ENCODE data around the gene FYN. TPM values are rescaled to one million over a fixed set of nuclear protein-coding genes. Genes with fewer than 3 reads are reported as not detected.

Gene FYN
- total RNA-seq, 1 donor from 2014 or later: 474 TPM

DNA sequence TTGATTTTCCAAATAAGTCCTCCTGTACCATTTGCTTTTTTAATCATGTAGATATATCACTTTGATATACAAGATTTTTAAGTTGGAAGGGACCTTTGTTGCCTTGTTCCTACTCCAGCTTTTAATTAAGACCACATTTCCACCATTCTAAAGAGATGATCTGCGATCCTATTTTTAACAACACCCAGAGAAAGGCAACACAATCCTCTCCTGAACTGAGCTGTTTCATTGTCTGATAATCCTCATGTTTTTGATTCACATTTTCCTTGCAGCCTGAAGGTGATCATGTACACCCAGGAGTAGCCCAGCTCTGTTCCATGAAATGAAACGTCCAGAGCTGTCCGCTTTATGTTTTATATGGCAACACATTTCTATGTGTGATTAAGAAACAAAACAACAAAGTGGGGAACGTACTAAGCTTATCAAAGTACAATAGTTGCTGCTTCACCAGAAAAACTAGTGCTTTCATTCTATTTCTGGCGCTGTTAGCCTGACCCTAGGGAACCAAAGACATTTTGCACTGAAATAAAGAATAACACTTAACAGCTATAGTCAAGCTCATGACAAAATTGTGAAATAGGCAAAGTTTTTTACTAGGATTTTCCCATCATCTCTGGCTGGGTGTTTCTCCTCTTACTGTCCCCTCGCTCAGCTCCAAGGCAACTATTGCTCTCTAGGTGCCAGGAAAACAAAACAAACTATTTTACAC lies 245.0 kb downstream of the FYN start:
- Mint-ChIP-seq H3K36me3 (ENCODE audit: low read depth, unreplicated experiment) (peaks cover 3% of the 10 kb centered on the region), H3K27me3 (ENCODE audit: unreplicated experiment) (peaks cover 4% of the 10 kb centered on the region), H3K4me3 (ENCODE audit: unreplicated experiment) (no peak overlapping the region), H3K9me3 (ENCODE audit: unreplicated experiment) (no peaks in the 10 kb centered on the region), H3K4me1 (ENCODE audit: unreplicated experiment) (peaks cover 12% of the 10 kb centered on the region), H3K27ac (ENCODE audit: unreplicated experiment) (no peak overlapping the region)
- no peak for TF ChIP-seq CTCF (IDR thresholded peaks at IDR 0.05; ENCODE audit: unreplicated experiment)
- no peak for DNase-seq (ENCODE audit: low spot score)

GRCh38 chr6:111626441-111626840 lies 246.8 kb downstream of the FYN start:
- H3K4me3 Mint-ChIP-seq (ENCODE audit: unreplicated experiment): no peak overlapping the region
- TF ChIP-seq CTCF (IDR thresholded peaks at IDR 0.05; ENCODE audit: unreplicated experiment): no peak
- H3K36me3 Mint-ChIP-seq (ENCODE audit: low read depth, unreplicated experiment): no peaks in the 10 kb centered on the region
- H3K27ac Mint-ChIP-seq (ENCODE audit: unreplicated experiment): no peak overlapping the region
- H3K9me3 Mint-ChIP-seq (ENCODE audit: unreplicated experiment): no peaks in the 10 kb centered on the region
- DNase-seq (ENCODE audit: low spot score): no peak
- peaks cover 5% of the 10 kb centered on the region for H3K4me1 Mint-ChIP-seq (ENCODE audit: unreplicated experiment)
- no peaks in the 10 kb centered on the region for H3K27me3 Mint-ChIP-seq (ENCODE audit: unreplicated experiment)

DNA sequence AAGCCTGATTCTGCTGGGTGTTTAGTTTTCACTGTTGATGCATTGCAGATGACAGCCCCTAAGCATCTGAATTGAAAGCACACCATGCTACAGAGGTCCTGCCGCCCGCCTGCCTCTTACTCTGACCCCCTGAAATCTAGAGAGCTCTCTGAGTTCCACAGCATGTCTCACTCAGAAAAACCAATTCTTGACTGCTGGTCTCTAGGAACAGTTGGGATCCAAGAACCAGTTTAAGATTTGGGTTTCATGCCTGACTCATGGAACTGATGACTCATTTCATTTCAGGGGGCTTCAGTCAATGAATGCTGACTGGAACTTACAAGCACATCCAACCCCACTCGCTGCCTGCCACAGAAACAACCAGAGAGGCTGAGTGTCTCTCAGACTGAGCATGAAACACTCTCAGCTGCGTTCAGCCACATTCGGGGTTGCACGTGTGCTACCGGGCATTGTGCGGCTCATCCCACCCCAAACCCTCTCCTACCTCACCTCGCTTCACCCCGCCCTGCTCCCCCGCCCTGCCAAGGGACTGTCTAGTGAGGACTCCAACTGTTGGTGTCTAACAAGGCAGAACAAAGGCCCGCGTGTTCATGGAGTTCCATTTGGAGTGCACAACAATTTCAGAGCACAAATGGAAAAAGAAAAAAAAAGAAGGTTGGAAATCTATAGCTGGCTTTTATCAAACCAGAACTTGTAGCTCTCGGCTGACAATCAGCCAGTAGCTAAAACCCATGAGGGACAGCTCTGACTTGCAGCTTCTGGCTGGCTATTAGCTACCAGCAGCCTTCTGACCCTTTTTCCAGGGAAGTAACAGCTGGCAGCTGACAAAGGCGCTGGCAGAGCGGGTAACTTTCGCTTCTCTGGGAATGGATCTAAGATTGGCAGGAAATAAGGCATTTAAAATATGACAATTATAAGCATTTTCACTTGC lies 247.5 kb downstream of the FYN start:
- no peak for DNase-seq (ENCODE audit: low spot score)
- Mint-ChIP-seq H3K36me3 (ENCODE audit: low read depth, unreplicated experiment) (peaks cover 2% of the 10 kb centered on the region), H3K4me1 (ENCODE audit: unreplicated experiment) (peaks cover 5% of the 10 kb centered on the region), H3K4me3 (ENCODE audit: unreplicated experiment) (no peak overlapping the region), H3K27ac (ENCODE audit: unreplicated experiment) (no peak overlapping the region), H3K9me3 (ENCODE audit: unreplicated experiment) (no peaks in the 10 kb centered on the region), H3K27me3 (ENCODE audit: unreplicated experiment) (peaks cover 4% of the 10 kb centered on the region)
- TF ChIP-seq CTCF (IDR thresholded peaks at IDR 0.05; ENCODE audit: unreplicated experiment): no peak

DNA sequence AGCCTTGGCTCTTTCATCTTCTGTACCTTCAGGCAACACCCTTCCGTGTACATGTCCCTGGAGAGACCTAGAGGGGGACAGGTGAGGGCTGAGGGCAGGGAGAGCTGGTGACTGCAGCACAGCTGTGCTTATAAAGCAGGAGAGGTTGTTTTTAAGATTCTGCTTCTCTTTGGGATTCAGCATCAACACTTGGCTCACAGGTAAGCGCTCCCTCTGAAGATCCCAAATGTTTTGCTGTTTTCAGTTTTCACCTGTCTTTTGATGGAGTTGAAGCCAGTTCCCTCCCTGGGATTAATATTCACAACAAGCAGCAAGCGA lies 248.2 kb downstream of the FYN start:
- no peaks in the 10 kb centered on the region for H3K9me3 Mint-ChIP-seq (ENCODE audit: unreplicated experiment)
- no peak for DNase-seq (ENCODE audit: low spot score)
- H3K4me1 Mint-ChIP-seq (ENCODE audit: unreplicated experiment): peaks cover 11% of the 10 kb centered on the region
- H3K27me3 Mint-ChIP-seq (ENCODE audit: unreplicated experiment): peaks cover 6% of the 10 kb centered on the region
- no peak overlapping the region for H3K27ac Mint-ChIP-seq (ENCODE audit: unreplicated experiment)
- peaks cover 3% of the 10 kb centered on the region for H3K36me3 Mint-ChIP-seq (ENCODE audit: low read depth, unreplicated experiment)
- no peak overlapping the region for H3K4me3 Mint-ChIP-seq (ENCODE audit: unreplicated experiment)
- TF ChIP-seq CTCF (IDR thresholded peaks at IDR 0.05; ENCODE audit: unreplicated experiment): no peak
